Measurements from ENCODE around the gene ZSCAN26.
A peak's percentile ranks its signal among the peaks of the same experiment; 100 is the strongest.

ZSCAN26 gene

GRCh38 chr6:28267695-28268059 lies 734 bp downstream of the ZSCAN26 start:
- no peak for TF ChIP-seq CTCF (IDR thresholded peaks at IDR 0.05; ENCODE audit: insufficient read depth, low read depth, low read length, missing control alignments)
- DNase-seq (ENCODE audit: low read depth): no peak
- peak overlapping the region; percentile 81 for H3K4me3 ChIP-seq (ENCODE audit: low read length)

- no peak overlapping the region for H3K4me3 ChIP-seq (ENCODE audit: low read length)
- DNase-seq (ENCODE audit: low read depth): peak; percentile 86
- TF ChIP-seq CTCF (IDR thresholded peaks at IDR 0.05; ENCODE audit: insufficient read depth, low read depth, low read length, missing control alignments): no peak
Measured at GRCh38 chr6:28269492-28269891, 2.5 kb downstream of the ZSCAN26 start.

- no peak overlapping the region for H3K4me3 ChIP-seq (ENCODE audit: low read length)
- DNase-seq (ENCODE audit: low read depth): no peak
- no peak for TF ChIP-seq CTCF (IDR thresholded peaks at IDR 0.05; ENCODE audit: insufficient read depth, low read depth, low read length, missing control alignments)
Measured at GRCh38 chr6:28274888-28275287, 7.9 kb downstream of the ZSCAN26 start.

GRCh38 chr6:28277746-28278145 lies 10.8 kb downstream of the ZSCAN26 start:
- H3K4me3 ChIP-seq (ENCODE audit: low read length): no peak overlapping the region
- TF ChIP-seq CTCF (IDR thresholded peaks at IDR 0.05; ENCODE audit: insufficient read depth, low read depth, low read length, missing control alignments): no peak
- no peak for DNase-seq (ENCODE audit: low read depth)

GRCh38 chr6:28280595-28281287 lies 13.8 kb downstream of the ZSCAN26 start:
- peak overlapping the region; percentile 65 for H3K4me3 ChIP-seq (ENCODE audit: low read length)
- no peak for DNase-seq (ENCODE audit: low read depth)
- TF ChIP-seq CTCF (IDR thresholded peaks at IDR 0.05; ENCODE audit: insufficient read depth, low read depth, low read length, missing control alignments): no peak

GRCh38 chr6:28281288-28282064 lies 14.5 kb downstream of the ZSCAN26 start, which contains the start of gene PGBD1:
Gene PGBD1 (plus strand): TSS chr6:28281572. CDS start chr6:28283814, 2,242 bp downstream.
- DNase-seq (ENCODE audit: low read depth): peak; percentile 77
- TF ChIP-seq CTCF (IDR thresholded peaks at IDR 0.05; ENCODE audit: insufficient read depth, low read depth, low read length, missing control alignments): no peak

More at GRCh38 chr6:28281288-28282064, 14.5 kb downstream of the ZSCAN26 start, which contains the start of gene PGBD1:
- peak within 1 kb of the TSS; percentile 65 for H3K4me3 ChIP-seq (ENCODE audit: low read length)

Measured in epithelial cell of esophagus (primary cell).